ENCODE results near the gene CDCA7. TPM values are rescaled to one million over a fixed set of nuclear protein-coding genes. Genes with fewer than 3 reads are reported as not detected.

Gene CDCA7
- total and polyA plus RNA-seq, 4 donors: 0.69 to 17.7 (median 1.9) TPM

DNA sequence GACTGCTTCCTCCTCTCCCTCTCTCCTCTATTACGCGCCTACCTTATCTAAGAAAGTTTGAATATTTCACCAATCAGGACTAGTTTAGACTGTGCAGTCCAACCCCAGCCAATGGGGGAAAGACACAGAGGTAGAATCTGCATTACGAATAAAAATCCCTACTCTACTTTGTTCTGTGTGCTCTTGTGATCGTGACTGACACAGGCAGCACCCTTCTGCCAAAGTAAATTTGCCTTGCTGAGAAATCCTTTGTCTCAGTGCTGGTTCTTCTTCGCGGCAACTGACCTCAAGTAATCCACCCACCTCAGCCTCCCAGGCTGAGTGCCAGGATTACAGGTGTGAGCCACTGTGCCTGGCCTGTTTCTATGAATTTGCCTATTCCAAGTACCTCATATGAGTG, 8.6 kb upstream of the CDCA7 start:
- TF ChIP-seq, protein P1, sequence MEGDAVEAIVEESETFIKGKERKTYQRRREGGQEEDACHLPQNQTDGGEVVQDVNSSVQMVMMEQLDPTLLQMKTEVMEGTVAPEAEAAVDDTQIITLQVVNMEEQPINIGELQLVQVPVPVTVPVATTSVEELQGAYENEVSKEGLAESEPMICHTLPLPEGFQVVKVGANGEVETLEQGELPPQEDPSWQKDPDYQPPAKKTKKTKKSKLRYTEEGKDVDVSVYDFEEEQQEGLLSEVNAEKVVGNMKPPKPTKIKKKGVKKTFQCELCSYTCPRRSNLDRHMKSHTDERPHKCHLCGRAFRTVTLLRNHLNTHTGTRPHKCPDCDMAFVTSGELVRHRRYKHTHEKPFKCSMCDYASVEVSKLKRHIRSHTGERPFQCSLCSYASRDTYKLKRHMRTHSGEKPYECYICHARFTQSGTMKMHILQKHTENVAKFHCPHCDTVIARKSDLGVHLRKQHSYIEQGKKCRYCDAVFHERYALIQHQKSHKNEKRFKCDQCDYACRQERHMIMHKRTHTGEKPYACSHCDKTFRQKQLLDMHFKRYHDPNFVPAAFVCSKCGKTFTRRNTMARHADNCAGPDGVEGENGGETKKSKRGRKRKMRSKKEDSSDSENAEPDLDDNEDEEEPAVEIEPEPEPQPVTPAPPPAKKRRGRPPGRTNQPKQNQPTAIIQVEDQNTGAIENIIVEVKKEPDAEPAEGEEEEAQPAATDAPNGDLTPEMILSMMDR (IDR thresholded peaks at IDR 0.05; ENCODE audit: control extremely low read depth, extremely low read depth): no peak
- Histone ChIP-seq H3K9ac (ENCODE audit: insufficient read depth in 1 of 2, low read length in 2 of 2) (no peak overlapping the region), H3K27me3 (ENCODE audit: control insufficient read depth in 3 of 3, insufficient read depth in 3 of 3, low read length in 2 of 3) (no peaks in the 10 kb centered on the region), H3K27ac (ENCODE audit: low read depth in 1 of 2, low read length in 1 of 2) (no peak overlapping the region), H3K4me1 (ENCODE audit: control insufficient read depth in 5 of 5, insufficient read depth in 5 of 5, low read length in 5 of 5) (peaks cover 0 to 4% (median 2%) of the 10 kb centered on the region in 5 donors), H3K4me3 (no peak overlapping the region), H3K36me3 (ENCODE audit: control insufficient read depth in 4 of 4, insufficient read depth in 4 of 4, low read length in 4 of 4) (no peaks in the 10 kb centered on the region), H3K9me3 (ENCODE audit: control insufficient read depth in 4 of 4, insufficient read depth in 3 of 4, low read length in 3 of 4) (peaks cover 0 to 4% (median 0%) of the 10 kb centered on the region in 4 donors)
- 81 to 90% methylated on average over 6 of the region's 6 CpGs for WGBS, 2 donors
- no peak for DNase-seq
- ATAC-seq (ENCODE audit: insufficient read depth, low FRiP score): no peak

DNA sequence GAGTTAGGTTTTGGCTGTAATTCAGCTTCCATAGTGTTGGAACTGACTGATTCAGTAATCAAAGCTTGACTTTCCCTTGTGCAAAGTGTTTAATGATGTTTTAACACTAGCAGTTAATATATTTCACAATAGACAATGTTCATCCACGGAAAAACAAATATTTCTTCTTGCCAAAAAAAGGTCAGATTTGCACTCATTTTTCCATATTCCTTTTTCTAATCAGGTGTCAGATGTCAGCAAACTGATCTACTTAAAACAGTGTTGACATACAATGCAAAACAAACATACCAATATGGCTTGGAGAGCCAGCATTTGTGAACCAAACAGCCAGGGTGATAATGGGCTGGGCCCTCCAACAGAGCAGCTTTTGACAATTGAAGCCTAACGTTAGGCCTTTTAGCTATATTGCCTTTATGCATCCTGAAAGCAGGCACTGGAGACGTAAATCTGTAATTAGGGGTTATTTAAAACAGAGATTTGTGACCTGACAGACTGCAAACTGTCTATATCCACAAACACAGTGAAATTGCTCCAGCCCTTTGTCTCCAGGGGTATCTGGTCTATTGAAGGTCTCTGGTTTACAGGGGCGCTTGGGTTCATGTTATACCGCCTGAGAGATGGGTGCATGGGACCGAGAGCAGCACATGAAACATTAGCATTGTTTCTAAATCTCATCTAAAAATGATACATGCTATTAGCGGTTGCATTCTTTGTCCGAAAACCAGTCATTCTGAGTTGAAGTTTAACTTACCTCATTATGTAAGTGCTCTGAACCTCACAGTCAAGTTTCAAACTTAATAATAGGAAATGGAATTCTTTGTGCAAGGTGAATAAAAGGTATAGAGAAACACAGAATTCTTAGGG, 7.1 kb upstream of the CDCA7 start:
- WGBS, 2 donors: 76 to 87% methylated on average over 8 of the region's 8 CpGs
- TF ChIP-seq, protein P1 (IDR thresholded peaks at IDR 0.05; ENCODE audit: control extremely low read depth, extremely low read depth): no peak
- Histone ChIP-seq H3K27me3 (ENCODE audit: control insufficient read depth in 3 of 3, insufficient read depth in 3 of 3, low read length in 2 of 3) (no peaks in the 10 kb centered on the region), H3K36me3 (ENCODE audit: control insufficient read depth in 4 of 4, insufficient read depth in 4 of 4, low read length in 4 of 4) (no peaks in the 10 kb centered on the region), H3K4me1 (ENCODE audit: control insufficient read depth in 5 of 5, insufficient read depth in 5 of 5, low read length in 5 of 5) (peaks cover 0 to 4% (median 2%) of the 10 kb centered on the region in 5 donors), H3K4me3 (no peak overlapping the region), H3K9ac (ENCODE audit: insufficient read depth in 1 of 2, low read length in 2 of 2) (no peak overlapping the region), H3K9me3 (ENCODE audit: control insufficient read depth in 4 of 4, insufficient read depth in 3 of 4, low read length in 3 of 4) (peaks cover 0 to 4% (median 0%) of the 10 kb centered on the region in 4 donors), H3K27ac (ENCODE audit: low read depth in 1 of 2, low read length in 1 of 2) (no peak overlapping the region)
- ATAC-seq (ENCODE audit: insufficient read depth, low FRiP score) (no peak), DNase-seq (peak; percentile 23 to 87 (median 71))

DNA sequence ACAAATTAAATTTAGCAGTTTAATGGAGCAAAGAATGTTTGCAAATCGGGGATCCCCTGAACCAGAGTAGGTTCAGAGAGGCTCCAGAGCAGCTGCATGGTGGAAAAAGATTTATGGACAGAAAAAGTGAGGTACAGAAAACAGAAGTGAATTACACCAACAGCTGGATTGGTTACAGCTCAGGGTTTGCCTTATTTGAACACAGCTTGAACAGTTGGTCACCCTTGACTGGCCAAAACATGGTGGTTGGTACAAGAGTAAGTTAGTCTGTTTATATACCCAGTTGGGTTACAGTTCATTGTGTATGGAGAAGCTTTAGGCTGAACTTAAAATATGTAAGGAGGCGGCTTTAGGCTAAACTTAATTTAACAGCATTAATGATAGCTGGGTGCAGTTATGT, 5.4 kb upstream of the CDCA7 start:
- ATAC-seq (ENCODE audit: insufficient read depth, low FRiP score) (no peak), DNase-seq (no peak)
- Histone ChIP-seq H3K27ac (ENCODE audit: low read depth in 1 of 2, low read length in 1 of 2) (no peak overlapping the region), H3K9me3 (ENCODE audit: control insufficient read depth in 4 of 4, insufficient read depth in 3 of 4, low read length in 3 of 4) (peaks cover 0 to 4% (median 0%) of the 10 kb centered on the region in 4 donors), H3K4me1 (ENCODE audit: control insufficient read depth in 5 of 5, insufficient read depth in 5 of 5, low read length in 5 of 5) (peaks cover 0 to 9% (median 2%) of the 10 kb centered on the region in 5 donors), H3K27me3 (ENCODE audit: control insufficient read depth in 3 of 3, insufficient read depth in 3 of 3, low read length in 2 of 3) (no peaks in the 10 kb centered on the region), H3K9ac (ENCODE audit: insufficient read depth in 1 of 2, low read length in 2 of 2) (no peak overlapping the region), H3K4me3 (no peak overlapping the region), H3K36me3 (ENCODE audit: control insufficient read depth in 4 of 4, insufficient read depth in 4 of 4, low read length in 4 of 4) (no peaks in the 10 kb centered on the region)
- TF ChIP-seq, protein P1 (IDR thresholded peaks at IDR 0.05; ENCODE audit: control extremely low read depth, extremely low read depth): no peak
- 85 to 90% methylated on average over 2 of the region's 2 CpGs for WGBS, 2 donors
